ENCODE results near the gene ENAM. TPM values are rescaled to one million over a fixed set of nuclear protein-coding genes. Genes with fewer than 3 reads are reported as not detected.

ENAM gene, protein sequence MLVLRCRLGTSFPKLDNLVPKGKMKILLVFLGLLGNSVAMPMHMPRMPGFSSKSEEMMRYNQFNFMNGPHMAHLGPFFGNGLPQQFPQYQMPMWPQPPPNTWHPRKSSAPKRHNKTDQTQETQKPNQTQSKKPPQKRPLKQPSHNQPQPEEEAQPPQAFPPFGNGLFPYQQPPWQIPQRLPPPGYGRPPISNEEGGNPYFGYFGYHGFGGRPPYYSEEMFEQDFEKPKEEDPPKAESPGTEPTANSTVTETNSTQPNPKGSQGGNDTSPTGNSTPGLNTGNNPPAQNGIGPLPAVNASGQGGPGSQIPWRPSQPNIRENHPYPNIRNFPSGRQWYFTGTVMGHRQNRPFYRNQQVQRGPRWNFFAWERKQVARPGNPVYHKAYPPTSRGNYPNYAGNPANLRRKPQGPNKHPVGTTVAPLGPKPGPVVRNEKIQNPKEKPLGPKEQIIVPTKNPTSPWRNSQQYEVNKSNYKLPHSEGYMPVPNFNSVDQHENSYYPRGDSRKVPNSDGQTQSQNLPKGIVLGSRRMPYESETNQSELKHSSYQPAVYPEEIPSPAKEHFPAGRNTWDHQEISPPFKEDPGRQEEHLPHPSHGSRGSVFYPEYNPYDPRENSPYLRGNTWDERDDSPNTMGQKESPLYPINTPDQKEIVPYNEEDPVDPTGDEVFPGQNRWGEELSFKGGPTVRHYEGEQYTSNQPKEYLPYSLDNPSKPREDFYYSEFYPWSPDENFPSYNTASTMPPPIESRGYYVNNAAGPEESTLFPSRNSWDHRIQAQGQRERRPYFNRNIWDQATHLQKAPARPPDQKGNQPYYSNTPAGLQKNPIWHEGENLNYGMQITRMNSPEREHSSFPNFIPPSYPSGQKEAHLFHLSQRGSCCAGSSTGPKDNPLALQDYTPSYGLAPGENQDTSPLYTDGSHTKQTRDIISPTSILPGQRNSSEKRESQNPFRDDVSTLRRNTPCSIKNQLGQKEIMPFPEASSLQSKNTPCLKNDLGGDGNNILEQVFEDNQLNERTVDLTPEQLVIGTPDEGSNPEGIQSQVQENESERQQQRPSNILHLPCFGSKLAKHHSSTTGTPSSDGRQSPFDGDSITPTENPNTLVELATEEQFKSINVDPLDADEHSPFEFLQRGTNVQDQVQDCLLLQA
- total RNA-seq (2022; extraction: Qiagen RNA extraction), result not detected in 5 replicates

DNA sequence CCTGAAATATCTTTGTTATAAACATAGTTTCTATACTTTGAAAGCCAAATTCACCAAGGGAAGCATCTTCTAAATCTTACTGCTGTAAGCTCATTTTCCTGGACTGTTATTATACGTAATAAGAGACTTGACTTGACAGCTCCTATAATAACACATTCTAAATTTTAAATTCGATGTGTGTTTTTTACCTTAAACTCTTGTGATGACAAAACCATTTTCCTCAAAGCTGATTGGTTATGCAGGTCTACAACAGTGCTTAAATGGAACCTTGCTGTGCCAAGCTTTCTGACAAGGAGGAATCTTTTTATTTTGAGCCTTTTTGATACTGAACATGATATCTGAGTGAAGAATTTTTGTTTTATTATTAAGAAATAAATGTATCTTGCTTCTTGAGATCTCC is at the start of gene ENAM:
Gene ENAM, plus strand, starts transcription at position 301 of the 400 bp plus-strand sequence. CDS start 757 bp downstream, outside the sequence.

DNA sequence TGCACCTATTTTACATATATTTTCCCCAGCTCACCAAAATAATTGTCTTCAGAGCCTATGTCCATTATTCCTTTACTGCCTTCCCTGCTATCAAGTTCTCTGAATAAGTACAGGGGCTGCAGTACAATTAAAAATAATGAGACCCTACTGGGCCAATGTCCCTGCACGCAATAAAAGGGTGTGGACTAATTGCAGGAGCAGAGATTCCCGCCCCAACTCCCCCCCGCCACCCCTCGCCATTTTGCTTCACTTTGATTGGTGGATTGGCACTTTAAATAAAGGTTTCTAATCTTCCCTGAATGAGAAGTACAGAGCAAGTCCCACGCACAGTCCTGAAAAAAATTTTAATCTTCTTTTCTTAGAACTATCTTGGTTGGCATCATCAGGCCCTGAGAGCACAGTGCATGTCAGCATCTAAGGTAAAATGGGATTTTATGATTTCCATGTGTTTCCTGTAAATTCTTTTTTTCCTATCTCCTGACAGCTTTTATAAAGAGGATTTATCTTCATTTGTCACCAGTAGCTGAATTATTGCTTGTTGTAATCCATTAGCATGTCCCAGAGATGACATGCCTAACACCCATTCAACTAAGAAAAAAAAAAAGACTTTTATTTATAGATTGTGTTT is 36.5 kb upstream of the ENAM start, which contains the start of gene AMBN:
Gene AMBN, plus strand, starts transcription at position 302 of the 628 bp plus-strand sequence. Its CDS starts 103 bp downstream, at position 405.

DNA sequence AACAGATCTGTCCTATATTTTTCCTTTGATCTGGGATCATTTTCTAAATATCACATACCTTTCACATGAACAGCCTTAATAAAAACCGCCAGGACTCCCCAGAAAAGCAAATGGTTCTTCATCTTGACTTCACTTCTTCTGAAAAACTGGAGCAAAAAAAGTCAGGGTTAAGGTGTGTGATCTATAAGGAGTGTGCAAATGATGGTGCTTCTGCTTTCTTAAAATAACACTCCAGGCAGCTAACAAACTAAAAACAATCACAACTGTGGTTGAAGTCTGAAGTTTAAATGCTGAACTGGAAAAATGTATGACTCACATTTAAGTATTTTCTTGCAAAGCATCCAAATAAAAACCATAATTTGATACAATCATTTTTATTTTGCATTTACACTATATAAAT is 37.8 kb downstream of the ENAM start, which contains the start of gene JCHAIN:
Gene JCHAIN, minus strand, starts transcription at position 140 of the 400 bp plus-strand sequence. Its CDS starts 18 bp downstream, at position 122.

DNA sequence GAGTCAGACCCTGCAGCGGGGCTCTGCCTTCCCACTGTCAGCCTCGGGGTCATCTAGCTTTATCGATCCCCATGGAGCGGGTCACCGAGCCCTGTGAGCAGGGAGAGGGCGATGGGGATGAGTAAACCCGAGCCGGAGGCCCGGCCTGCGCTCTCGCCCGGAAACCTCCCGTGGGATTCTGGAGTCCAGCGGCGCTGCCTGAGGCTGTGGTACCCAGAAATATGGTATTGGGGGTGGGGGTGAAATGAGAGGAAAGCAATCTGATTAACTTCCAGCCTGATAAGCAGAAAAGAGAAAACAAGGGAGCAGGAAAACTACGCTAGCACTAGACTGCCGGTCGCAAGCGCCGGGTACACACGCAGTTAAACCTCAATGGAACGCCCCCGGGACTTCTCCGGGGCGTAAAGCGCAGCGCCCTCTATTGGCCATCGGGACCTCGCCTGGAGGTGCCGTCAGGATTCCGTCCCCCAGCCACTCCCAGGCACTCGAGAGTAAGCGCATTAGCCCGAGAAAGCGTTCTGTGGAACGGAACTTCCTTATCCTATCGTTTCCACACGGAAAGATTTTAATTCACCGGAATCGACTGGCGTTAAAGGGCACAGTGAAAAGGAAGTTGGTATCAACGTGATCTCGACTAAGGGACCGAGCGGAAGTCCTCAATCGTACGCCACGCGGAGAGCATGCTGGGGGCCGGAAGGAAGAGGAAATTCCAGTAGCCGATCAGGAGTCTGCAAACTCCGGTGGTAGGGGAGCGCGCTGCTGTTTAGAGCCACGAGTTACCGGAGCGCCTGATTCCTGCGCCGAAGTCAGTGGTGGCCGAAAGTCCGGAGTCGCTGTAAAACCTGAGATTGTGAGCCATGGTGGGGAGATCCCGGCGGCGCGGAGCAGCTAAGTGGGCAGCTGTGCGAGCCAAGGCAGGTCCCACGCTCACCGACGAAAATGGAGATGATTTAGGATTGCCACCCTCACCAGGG is 59.6 kb downstream of the ENAM start, which contains the start of gene UTP3:
Gene UTP3, plus strand, starts transcription at position 712 of the 974 bp plus-strand sequence. Its CDS starts 146 bp downstream, at position 858.

Other genes starting within 250 kb of the ENAM start
- gene SMR3B, start 245.6 kb upstream of the ENAM start, total RNA-seq (2022; extraction: Qiagen RNA extraction), result not detected in 5 replicates
- not detected in 5 replicates for gene OPRPN, start 230.8 kb upstream of the ENAM start, total RNA-seq (2022; extraction: Qiagen RNA extraction)
- not detected in 5 replicates for gene MUC7, start 156.5 kb upstream of the ENAM start, total RNA-seq (2022; extraction: Qiagen RNA extraction)
- gene AMTN, start 110.2 kb upstream of the ENAM start, total RNA-seq (2022; extraction: Qiagen RNA extraction), result 0.20 TPM in 1 of 5 replicates, not detected in the others
- not detected in 5 replicates for gene AMBN, start 36.5 kb upstream of the ENAM start, total RNA-seq (2022; extraction: Qiagen RNA extraction)
- 0.12 to 0.46 TPM (median 0.15 TPM) in 3 of 5 replicates, not detected in the others for gene JCHAIN, start 37.8 kb downstream of the ENAM start, total RNA-seq (2022; extraction: Qiagen RNA extraction)
- gene UTP3, start 59.8 kb downstream of the ENAM start, total RNA-seq (2022; extraction: Qiagen RNA extraction), result 32.0 to 48.0 TPM (median 35.8 TPM) in 5 replicates
- 6.4 to 8.5 TPM (median 7.7 TPM) in 5 replicates for gene RUFY3, start 93.2 kb downstream of the ENAM start, total RNA-seq (2022; extraction: Qiagen RNA extraction)
- 72.8 to 95.4 TPM (median 77.6 TPM) in 5 replicates for gene GRSF1, start 211.1 kb downstream of the ENAM start, total RNA-seq (2022; extraction: Qiagen RNA extraction)

Measured in A549 treated with CORT108297 at 1 μM for 4 hours (cell line).